Stimulated activated naive B cell treated with anti-CD40 and anti-IgM and Interleukin-4, amounts not matched to agents 10 μg/mL and 1 μg/mL and 100 μg/mL, for 72 hours (primary cell): Measurements from ENCODE around the gene MTHFSD.

Experiments
- ATAC-seq, 2 donors: fragments of 150-1000 bp; cut with Tn5 transposase; replicated peaks; 2 replicates each; pipeline ENCODE4 v1.10.0; 2021; ENCODE audit warnings: moderate library complexity in 1 of 2
- DNase-seq: peaks from one replicate; pipeline ENCODE4 v3.0.0; 2021
- H3K27ac Mint-ChIP-seq: one replicate; pipeline ENCODE4 v1.8.0; 2022; ENCODE audit warnings: mild to moderate bottlenecking, mixed read lengths
- H3K27me3 Mint-ChIP-seq, 2 donors: one replicate each; pipeline ENCODE4 v1.8.0; 2022; ENCODE audit warnings: mixed read lengths in 2 of 2
- H3K36me3 Mint-ChIP-seq, 2 donors: one replicate each; pipeline ENCODE4 v1.8.0; 2022; ENCODE audit warnings: mixed read lengths in 2 of 2, mild to moderate bottlenecking in 1 of 2
- H3K4me1 Mint-ChIP-seq, 2 donors: one replicate each; pipeline ENCODE4 v1.8.0; 2022; ENCODE audit warnings: mixed read lengths in 2 of 2, mild to moderate bottlenecking in 1 of 2
- H3K4me3 Mint-ChIP-seq, 2 donors: one replicate each; pipeline ENCODE4 v1.8.0; 2022; ENCODE audit warnings: mild to moderate bottlenecking in 2 of 2, mixed read lengths in 2 of 2, moderate library complexity in 1 of 2
- H3K9me3 Mint-ChIP-seq, 2 donors: one replicate each; pipeline ENCODE4 v1.8.0; 2022; ENCODE audit warnings: mixed read lengths in 2 of 2, mild to moderate bottlenecking in 1 of 2

The MTHFSD gene

GRCh38 chr16:86577314-86577971 is 22.4 kb upstream of the MTHFSD start:
- Mint-ChIP-seq H3K27ac (no peak overlapping the region), H3K4me1 (peaks cover 13 to 25% of the 10 kb centered on the region in 2 donors), H3K4me3 (no peak overlapping the region), H3K36me3 (no peaks in the 10 kb centered on the region), H3K9me3 (no peaks in the 10 kb centered on the region), H3K27me3 (peaks cover 82 to 93% of the 10 kb centered on the region in 2 donors)
- DNase-seq, result no peak
- ATAC-seq, result no peak

GRCh38 chr16:86576591-86577313 is 21.7 kb upstream of the MTHFSD start:
- peak overlapping the region; percentile 38 for H3K27ac Mint-ChIP-seq
- no peaks in the 10 kb centered on the region for H3K36me3 Mint-ChIP-seq
- DNase-seq (no peak), ATAC-seq (no peak)
- no peaks in the 10 kb centered on the region for H3K9me3 Mint-ChIP-seq
- H3K27me3 Mint-ChIP-seq, result peaks cover 87 to 97% of the 10 kb centered on the region in 2 donors
- peaks cover 13 to 25% of the 10 kb centered on the region in 2 donors for H3K4me1 Mint-ChIP-seq
- peak overlapping the region; percentile 73 to 76 for H3K4me3 Mint-ChIP-seq

GRCh38 chr16:86575754-86576557 is 20.9 kb upstream of the MTHFSD start:
- no peaks in the 10 kb centered on the region for H3K36me3 Mint-ChIP-seq
- peaks cover 84 to 97% of the 10 kb centered on the region in 2 donors for H3K27me3 Mint-ChIP-seq
- H3K9me3 Mint-ChIP-seq, result no peaks in the 10 kb centered on the region
- DNase-seq (no peak), ATAC-seq (peak; percentile 57 to 63)
- peak overlapping the region; percentile 73 to 76 for H3K4me3 Mint-ChIP-seq
- H3K4me1 Mint-ChIP-seq, result peaks cover 13 to 30% of the 10 kb centered on the region in 2 donors
- peak overlapping the region; percentile 38 for H3K27ac Mint-ChIP-seq

DNA sequence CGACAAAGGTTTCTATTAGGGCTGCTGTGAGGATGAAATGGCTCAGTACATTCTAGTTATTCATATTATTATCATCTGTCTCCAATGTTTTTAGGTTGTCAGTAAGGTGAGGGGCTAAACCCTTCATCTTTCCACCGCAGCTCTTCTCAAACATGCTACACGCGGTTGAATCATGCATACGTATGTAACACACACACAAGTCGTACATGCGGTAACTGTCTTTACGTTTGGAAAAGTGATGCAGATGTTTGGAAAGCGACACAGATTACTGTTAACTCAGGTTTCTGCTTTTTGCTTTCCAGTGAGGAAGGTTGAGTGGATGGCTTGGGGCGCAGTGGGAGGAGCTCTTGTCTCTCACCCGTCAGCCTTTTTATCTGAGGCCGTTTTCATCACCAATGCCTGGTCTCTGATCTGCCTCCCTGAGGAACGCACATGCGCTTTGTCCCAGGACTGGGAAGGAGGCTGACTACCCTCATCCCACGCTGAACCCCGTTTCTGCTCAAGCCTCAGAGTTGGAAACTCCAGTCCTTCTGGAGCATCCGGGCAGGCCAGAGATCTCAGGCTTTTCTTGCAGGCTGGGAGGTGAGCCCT is 20.2 kb upstream of the MTHFSD start:
- no peak overlapping the region for H3K4me3 Mint-ChIP-seq
- H3K27me3 Mint-ChIP-seq, result peaks cover 84 to 96% of the 10 kb centered on the region in 2 donors
- H3K4me1 Mint-ChIP-seq, result peaks cover 13 to 31% of the 10 kb centered on the region in 2 donors
- no peak for DNase-seq
- H3K36me3 Mint-ChIP-seq, result no peaks in the 10 kb centered on the region
- no peak overlapping the region for H3K27ac Mint-ChIP-seq
- no peak for ATAC-seq
- H3K9me3 Mint-ChIP-seq, result no peaks in the 10 kb centered on the region

GRCh38 chr16:86574646-86575045 is 19.6 kb upstream of the MTHFSD start:
- ATAC-seq, result no peak
- H3K4me1 Mint-ChIP-seq, result peaks cover 12 to 28% of the 10 kb centered on the region in 2 donors
- DNase-seq, result no peak
- no peaks in the 10 kb centered on the region for H3K36me3 Mint-ChIP-seq
- H3K4me3 Mint-ChIP-seq, result no peak overlapping the region
- H3K27ac Mint-ChIP-seq, result no peak overlapping the region
- peaks cover 79 to 90% of the 10 kb centered on the region in 2 donors for H3K27me3 Mint-ChIP-seq
- no peaks in the 10 kb centered on the region for H3K9me3 Mint-ChIP-seq

GRCh38 chr16:86573646-86574508 is 18.8 kb upstream of the MTHFSD start:
- Mint-ChIP-seq H3K27me3 (peaks cover 77 to 88% of the 10 kb centered on the region in 2 donors), H3K27ac (no peak overlapping the region), H3K36me3 (no peaks in the 10 kb centered on the region), H3K4me1 (peaks cover 10 to 26% of the 10 kb centered on the region in 2 donors), H3K9me3 (no peaks in the 10 kb centered on the region), H3K4me3 (no peak overlapping the region)
- ATAC-seq (no peak), DNase-seq (no peak)

DNA sequence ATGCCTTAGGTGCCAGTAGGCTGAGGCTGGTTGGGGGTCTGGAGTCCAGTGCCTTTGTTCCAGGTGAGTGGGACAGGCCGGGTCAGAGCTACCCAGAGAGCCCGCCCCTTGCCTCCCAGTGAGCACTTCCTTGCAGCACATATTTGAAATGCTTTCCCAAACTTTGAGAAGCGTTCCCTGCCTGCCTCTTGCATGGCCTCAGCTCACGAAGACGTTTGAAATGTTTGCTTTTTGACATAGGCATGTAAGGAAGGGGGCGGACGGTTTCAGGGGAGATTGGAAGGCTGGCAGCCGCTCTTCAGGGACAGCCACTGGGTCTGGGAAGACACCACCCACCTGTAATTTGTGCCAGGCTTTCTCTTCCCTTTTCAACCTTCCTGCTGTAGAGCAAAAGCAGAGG is 18.2 kb upstream of the MTHFSD start:
- no peak overlapping the region for H3K4me3 Mint-ChIP-seq
- no peak overlapping the region for H3K27ac Mint-ChIP-seq
- H3K27me3 Mint-ChIP-seq, result peaks cover 76 to 86% of the 10 kb centered on the region in 2 donors
- ATAC-seq (no peak), DNase-seq (no peak)
- H3K36me3 Mint-ChIP-seq, result no peaks in the 10 kb centered on the region
- no peaks in the 10 kb centered on the region for H3K9me3 Mint-ChIP-seq
- H3K4me1 Mint-ChIP-seq, result peaks cover 7 to 26% of the 10 kb centered on the region in 2 donors

DNA sequence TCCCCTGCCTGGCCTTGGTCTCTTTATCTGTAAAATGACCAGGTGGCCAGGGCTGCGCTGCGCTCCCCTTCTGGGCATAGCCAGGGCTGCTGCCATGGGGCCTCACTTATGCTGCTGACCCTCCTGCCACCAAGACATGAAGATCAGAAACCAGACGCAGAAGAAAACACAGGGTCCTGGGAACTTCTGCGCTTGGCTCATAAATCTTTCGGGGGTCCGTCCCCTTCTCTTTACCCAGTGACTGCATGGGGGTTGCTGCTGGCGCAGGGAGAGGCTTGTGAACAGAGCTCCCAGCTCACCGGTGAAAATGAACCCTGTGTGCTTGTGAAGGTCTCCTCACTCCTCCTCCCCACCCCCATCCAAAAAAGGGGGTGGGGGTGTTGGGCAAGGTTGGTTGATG is 17.6 kb upstream of the MTHFSD start:
- H3K4me1 Mint-ChIP-seq, result peaks cover 7 to 28% of the 10 kb centered on the region in 2 donors
- ATAC-seq (no peak), DNase-seq (no peak)
- H3K36me3 Mint-ChIP-seq, result no peaks in the 10 kb centered on the region
- no peak overlapping the region for H3K4me3 Mint-ChIP-seq
- no peaks in the 10 kb centered on the region for H3K9me3 Mint-ChIP-seq
- no peak overlapping the region for H3K27ac Mint-ChIP-seq
- H3K27me3 Mint-ChIP-seq, result peaks cover 70 to 82% of the 10 kb centered on the region in 2 donors

GRCh38 chr16:86572041-86572521 is 17.0 kb upstream of the MTHFSD start:
- Mint-ChIP-seq H3K4me3 (no peak overlapping the region), H3K9me3 (no peaks in the 10 kb centered on the region), H3K4me1 (peaks cover 12 to 32% of the 10 kb centered on the region in 2 donors), H3K27me3 (peaks cover 70 to 82% of the 10 kb centered on the region in 2 donors), H3K27ac (no peak overlapping the region), H3K36me3 (no peaks in the 10 kb centered on the region)
- DNase-seq (no peak), ATAC-seq (no peak)

DNA sequence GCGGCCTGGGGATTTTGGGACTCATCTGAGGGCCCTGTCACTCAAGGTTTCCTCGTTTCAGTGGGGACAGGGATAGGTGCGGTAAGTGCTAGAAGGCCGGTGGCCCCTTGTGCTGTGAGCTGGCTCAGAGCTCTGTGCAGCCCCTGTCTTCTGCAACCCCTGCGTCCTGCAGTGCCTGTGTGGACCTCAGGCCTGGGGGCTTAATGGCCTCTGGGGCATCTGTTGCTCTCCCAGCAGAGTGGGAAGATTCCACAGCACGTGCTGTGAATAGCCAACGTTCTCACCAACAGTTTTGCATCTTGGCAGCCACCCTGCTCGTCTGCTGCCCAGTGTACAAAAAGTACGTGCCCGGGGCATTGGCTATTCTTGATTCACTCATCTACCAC is 16.5 kb upstream of the MTHFSD start:
- H3K4me1 Mint-ChIP-seq, result peaks cover 9 to 26% of the 10 kb centered on the region in 2 donors

DNA sequence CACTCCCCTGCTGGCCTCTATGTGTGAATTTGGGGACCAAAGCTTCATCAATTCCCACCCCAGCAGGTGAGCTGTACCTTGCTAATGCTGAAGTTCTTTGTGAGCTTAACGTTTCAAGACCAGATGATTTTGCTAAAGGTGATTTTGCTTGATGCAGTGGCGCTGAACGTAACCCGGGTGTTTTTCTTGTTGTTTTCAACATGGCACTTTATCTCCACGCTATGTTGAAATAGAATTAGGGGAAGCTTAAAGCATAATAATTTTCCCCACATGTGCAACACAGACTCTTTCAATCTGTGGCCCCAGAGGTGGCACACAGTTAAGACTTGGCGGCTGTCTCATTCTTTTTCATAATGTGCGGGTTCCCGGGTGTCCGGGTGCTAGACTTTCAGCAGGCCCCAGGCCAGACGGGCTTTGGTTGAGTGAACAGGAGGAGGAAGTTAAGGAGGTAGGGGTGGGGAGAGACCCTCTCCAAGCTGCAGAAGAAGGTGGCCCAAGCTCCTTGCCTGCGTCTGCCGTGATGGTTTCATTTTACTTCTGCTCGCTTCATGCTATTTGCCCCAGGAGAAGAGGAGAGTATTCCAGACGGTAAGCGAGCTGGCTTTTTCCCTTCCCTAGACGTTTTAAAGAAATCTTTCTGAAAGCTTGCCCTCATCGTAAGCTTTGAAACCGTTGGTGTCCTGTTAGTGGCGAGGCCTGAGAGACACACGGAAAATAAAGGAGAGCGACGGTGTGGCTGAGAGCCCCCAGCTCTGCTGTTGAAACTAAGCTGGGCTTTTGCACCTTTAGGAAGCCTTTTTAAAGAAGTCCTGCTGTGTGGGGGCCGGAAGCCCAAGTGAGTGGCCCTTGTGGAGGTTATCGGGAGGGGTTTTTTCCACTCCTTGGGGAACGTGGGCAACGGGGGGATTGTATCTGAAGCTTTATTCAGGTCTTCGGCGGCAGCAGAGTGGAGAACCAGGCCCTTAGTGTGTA is 15.8 kb upstream of the MTHFSD start:
- ATAC-seq, result no peak
- Mint-ChIP-seq H3K27me3 (peaks cover 62 to 71% of the 10 kb centered on the region in 2 donors), H3K27ac (no peak overlapping the region), H3K36me3 (no peaks in the 10 kb centered on the region), H3K4me3 (peak overlapping the region in 1 of 2 donors; percentile 32), H3K4me1 (peaks cover 5 to 21% of the 10 kb centered on the region in 2 donors), H3K9me3 (no peaks in the 10 kb centered on the region)
- DNase-seq, result no peak

More for the DNA sequence above, 16.5 kb upstream of the MTHFSD start:
- Mint-ChIP-seq H3K27ac (no peak overlapping the region), H3K9me3 (no peaks in the 10 kb centered on the region), H3K36me3 (no peaks in the 10 kb centered on the region), H3K4me3 (no peak overlapping the region), H3K27me3 (peaks cover 66 to 76% of the 10 kb centered on the region in 2 donors)
- ATAC-seq (no peak), DNase-seq (no peak)

- ATAC-seq (no peak), DNase-seq (no peak)
- no peaks in the 10 kb centered on the region for H3K36me3 Mint-ChIP-seq
- peaks cover 7 to 26% of the 10 kb centered on the region in 2 donors for H3K4me1 Mint-ChIP-seq
- no peak overlapping the region for H3K27ac Mint-ChIP-seq
- H3K27me3 Mint-ChIP-seq, result peaks cover 63 to 71% of the 10 kb centered on the region in 2 donors
- no peaks in the 10 kb centered on the region for H3K9me3 Mint-ChIP-seq
- H3K4me3 Mint-ChIP-seq, result no peak overlapping the region
Observed at GRCh38 chr16:86569701-86570447, 14.8 kb upstream of the MTHFSD start.
